NCI-H1436 treated with DMSO at 0.1 percent for 48 hours (cell line): ENCODE results near the gene WASHC2A.
"Not testable (repeated sequence)": the region's sequence is repeated elsewhere in the genome, so short reads cannot be mapped to it uniquely, and the experiment has no call there.

Experiments
- DNase-seq: peaks from one replicate; lab custom pipeline; 2025; lab: John Stamatoyannopoulos, UW

WASHC2A gene

GRCh38 chr10:50157868-50158267 lies 90.1 kb downstream of the WASHC2A start:
- DNase-seq, result not testable (repeated sequence)

GRCh38 chr10:50159856-50160255 lies 92.1 kb downstream of the WASHC2A start:
- not testable (repeated sequence) for DNase-seq

- DNase-seq, result not testable (repeated sequence)
Measured at GRCh38 chr10:50165038-50165437, 97.3 kb downstream of the WASHC2A start.

DNA sequence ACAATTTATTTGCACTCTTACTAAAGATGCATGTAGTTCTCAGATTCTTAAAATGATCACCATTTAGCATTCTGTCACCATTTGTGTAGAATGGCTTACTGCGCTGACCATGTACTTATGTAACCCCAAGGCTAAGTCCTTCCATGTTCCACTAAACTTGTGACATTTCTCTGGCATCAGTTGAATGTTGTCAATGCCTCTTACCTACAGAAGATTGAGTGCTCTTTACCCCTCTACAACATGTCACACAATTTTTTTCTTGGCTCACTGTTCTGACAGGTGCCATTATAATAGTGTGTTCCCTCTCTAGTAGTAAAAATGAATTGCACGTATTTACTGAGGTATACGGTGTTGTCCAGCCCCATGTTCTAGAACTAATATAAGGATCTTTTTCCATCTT lies 100.1 kb downstream of the WASHC2A start:
- not testable (repeated sequence) for DNase-seq

DNA sequence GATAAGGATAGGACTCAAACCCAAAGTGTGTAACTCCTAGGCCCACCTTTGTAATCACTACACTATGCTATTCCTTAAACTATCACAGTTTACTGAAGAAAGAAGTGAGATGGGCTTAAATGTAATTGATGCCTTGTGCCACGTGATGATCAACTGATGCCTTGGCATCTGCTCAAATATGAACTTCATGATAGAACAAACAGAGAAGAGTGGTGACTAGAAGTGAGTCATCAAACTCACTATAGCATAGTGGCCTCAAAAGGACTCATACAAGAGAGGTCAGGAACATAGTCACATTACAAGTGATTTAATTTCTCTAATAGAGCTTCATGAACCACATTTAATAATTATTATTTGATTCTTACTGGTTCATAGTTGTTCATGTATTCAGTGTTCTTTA lies 101.8 kb downstream of the WASHC2A start:
- DNase-seq, result not testable (repeated sequence)

DNA sequence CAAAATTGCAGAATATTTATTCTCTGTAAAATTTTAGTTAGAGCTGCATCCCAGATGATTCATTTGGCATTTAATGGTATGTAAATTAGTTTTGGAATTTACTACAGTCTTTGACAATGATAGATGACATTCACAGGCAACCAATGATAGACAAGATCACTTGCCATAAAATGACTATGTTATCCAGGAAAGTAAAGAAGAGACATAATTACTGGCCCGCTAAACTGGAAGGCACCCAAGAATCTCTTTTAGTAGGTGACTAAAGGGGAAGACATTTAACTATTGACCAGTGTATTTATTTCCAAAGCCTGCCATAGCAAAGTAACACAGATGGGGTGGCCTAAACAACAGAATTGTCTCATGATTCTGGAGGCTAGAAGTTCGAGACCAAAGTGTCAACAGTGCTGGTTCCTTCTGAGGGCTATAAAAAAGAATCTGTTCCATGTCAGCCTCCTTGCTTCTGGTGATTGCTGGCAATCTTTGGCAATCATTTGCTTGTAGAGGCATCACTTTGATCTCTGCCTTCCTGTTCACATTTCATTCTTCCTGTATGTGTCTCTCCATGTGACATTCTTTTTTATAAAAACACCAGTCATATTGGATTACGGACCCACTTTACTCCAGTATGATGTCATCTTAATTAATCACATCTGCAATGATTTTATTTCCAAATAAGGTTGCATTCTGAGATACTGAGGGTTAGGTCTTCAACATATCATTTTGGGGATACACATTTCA lies 107.2 kb downstream of the WASHC2A start:
- not testable (repeated sequence) for DNase-seq
